ENCODE results near the gene DHRS4.
"Not testable (repeated sequence)": the region's sequence is repeated elsewhere in the genome, so short reads cannot be mapped to it uniquely, and the experiment has no call there.

Gene DHRS4

GRCh38 chr14:23941669-23942068 is 11.9 kb upstream of the DHRS4 start:
- no peak for DNase-seq

- no peak for DNase-seq
Measured at GRCh38 chr14:23942587-23942986, 11.0 kb upstream of the DHRS4 start.

GRCh38 chr14:23949069-23949468 is 4.5 kb upstream of the DHRS4 start:
- not testable (repeated sequence) for DNase-seq

GRCh38 chr14:23950411-23951135 is 3.0 kb upstream of the DHRS4 start:
- no peak for DNase-seq

GRCh38 chr14:23951136-23951466 is 2.5 kb upstream of the DHRS4 start:
- not testable (repeated sequence) for DNase-seq

GRCh38 chr14:23951590-23952201 is 1.9 kb upstream of the DHRS4 start:
- no peak for DNase-seq

- not testable (repeated sequence) for DNase-seq
Measured at GRCh38 chr14:23953116-23953463, 480 bp upstream of the DHRS4 start.

GRCh38 chr14:23954279-23954614 is 677 bp downstream of the DHRS4 start:
- DNase-seq = not testable (repeated sequence)

- DNase-seq = not testable (repeated sequence)
Measured at GRCh38 chr14:23954965-23955364, 1.4 kb downstream of the DHRS4 start.

GRCh38 chr14:23955811-23956210 is 2.2 kb downstream of the DHRS4 start:
- not testable (repeated sequence) for DNase-seq

- not testable (repeated sequence) for DNase-seq
Measured at GRCh38 chr14:23957913-23958569, 4.5 kb downstream of the DHRS4 start.

- DNase-seq = not testable (repeated sequence)
Measured at GRCh38 chr14:23960899-23961298, 7.3 kb downstream of the DHRS4 start.

- DNase-seq = not testable (repeated sequence)
Measured at GRCh38 chr14:23961704-23962103, 8.1 kb downstream of the DHRS4 start.

- not testable (repeated sequence) for DNase-seq
Measured at GRCh38 chr14:23969130-23969480, 15.5 kb downstream of the DHRS4 start.

GRCh38 chr14:23969481-23970282 is 16.1 kb downstream of the DHRS4 start:
- DNase-seq = peak; percentile 33

GRCh38 chr14:23970283-23970659 is 16.7 kb downstream of the DHRS4 start:
- DNase-seq = not testable (repeated sequence)

GRCh38 chr14:23973178-23973577 is 19.6 kb downstream of the DHRS4 start:
- not testable (repeated sequence) for DNase-seq

- not testable (repeated sequence) for DNase-seq
Measured at GRCh38 chr14:23974041-23974440, 20.5 kb downstream of the DHRS4 start.

GRCh38 chr14:23977208-23977607 is 23.6 kb downstream of the DHRS4 start:
- DNase-seq = not testable (repeated sequence)

- DNase-seq = not testable (repeated sequence)
Measured at GRCh38 chr14:23981951-23982813, 28.6 kb downstream of the DHRS4 start.

GRCh38 chr14:23984891-23985602 is 31.5 kb downstream of the DHRS4 start:
- no peak for DNase-seq

- DNase-seq = not testable (repeated sequence)
Measured at GRCh38 chr14:23988223-23988606, 34.6 kb downstream of the DHRS4 start.

Data from effector CD8-positive, alpha-beta T cell (primary cell).